Erythroblast (primary cell): ENCODE results near the gene ZSCAN5A.
A peak's percentile ranks its signal among the peaks of the same experiment; 100 is the strongest.
"Not testable (repeated sequence)": the region's sequence is repeated elsewhere in the genome, so short reads cannot be mapped to it uniquely, and the experiment has no call there.

Source experiments
- DNase-seq, 2 experiments: peaks; one replicate each; lab custom pipeline; 2025; lab: John Stamatoyannopoulos, UW
- GATA1 ChIP-seq: IDR thresholded peaks from 2 replicates; pipeline ENCODE4 v1.6.1; 2011; ENCODE audit warnings: low read depth, mild to moderate bottlenecking, control low read depth, low read length, moderate library complexity
- POLR2A ChIP-seq: IDR thresholded peaks from 2 replicates; pipeline ENCODE4 v1.6.1; 2011; ENCODE audit warnings: mild to moderate bottlenecking, low read length

Gene ZSCAN5A

GRCh38 chr19:56271151-56271550, 43.5 kb downstream of the ZSCAN5A start:
- TF ChIP-seq POLR2A: no peak
- no peak for TF ChIP-seq GATA1
- no peak for DNase-seq

- TF ChIP-seq POLR2A (no peak), GATA1 (no peak)
- peak in 1 of 2 experiments; percentile 12 for DNase-seq
These were observed 44.0 kb downstream of the ZSCAN5A start for GRCh38 chr19:56270676-56271075.

GRCh38 chr19:56269348-56269747, 45.3 kb downstream of the ZSCAN5A start:
- DNase-seq: no peak
- TF ChIP-seq GATA1: no peak
- no peak for TF ChIP-seq POLR2A

- no peak for TF ChIP-seq GATA1
- no peak for TF ChIP-seq POLR2A
- DNase-seq: no peak
These were observed 48.6 kb downstream of the ZSCAN5A start for GRCh38 chr19:56266051-56266450.

- peak; percentile 68 for DNase-seq
- no peak for TF ChIP-seq POLR2A
- no peak for TF ChIP-seq GATA1
These were observed 51.3 kb downstream of the ZSCAN5A start for GRCh38 chr19:56263319-56263718.

GRCh38 chr19:56261932-56262331, 52.7 kb downstream of the ZSCAN5A start:
- not testable (repeated sequence) for DNase-seq

GRCh38 chr19:56261145-56261544, 53.5 kb downstream of the ZSCAN5A start:
- no peak for TF ChIP-seq GATA1
- TF ChIP-seq POLR2A: no peak

GRCh38 chr19:56258272-56258671, 56.4 kb downstream of the ZSCAN5A start:
- TF ChIP-seq GATA1 (no peak), POLR2A (no peak)

More at GRCh38 chr19:56261145-56261544, 53.5 kb downstream of the ZSCAN5A start:
- DNase-seq: no peak

GRCh38 chr19:56253737-56254136, 60.9 kb downstream of the ZSCAN5A start:
- peak; percentile 71 to 79 for DNase-seq
- TF ChIP-seq POLR2A (no peak), GATA1 (no peak)

More at GRCh38 chr19:56258272-56258671, 56.4 kb downstream of the ZSCAN5A start:
- no peak for DNase-seq

- TF ChIP-seq POLR2A (no peak), GATA1 (no peak)
- peak; percentile 85 to 87 for DNase-seq
These were observed 61.8 kb downstream of the ZSCAN5A start for GRCh38 chr19:56252699-56253422.

- peak; percentile 78 to 91 for DNase-seq
These were observed 65.8 kb downstream of the ZSCAN5A start for GRCh38 chr19:56248736-56249338.

- DNase-seq: not testable (repeated sequence)
These were observed 68.9 kb downstream of the ZSCAN5A start for GRCh38 chr19:56245764-56246163.

- TF ChIP-seq POLR2A (no peak), GATA1 (no peak)
- no peak for DNase-seq
These were observed 69.4 kb downstream of the ZSCAN5A start for GRCh38 chr19:56245121-56245740.

GRCh38 chr19:56223481-56223880, 91.2 kb downstream of the ZSCAN5A start:
- no peak for DNase-seq
- TF ChIP-seq GATA1 (no peak), POLR2A (no peak)
